B cell (primary cell): ENCODE data around the gene KPNA2. TPM values are rescaled to one million over a fixed set of nuclear protein-coding genes. Genes with fewer than 3 reads are reported as not detected.
"Not testable (repeated sequence)": the region's sequence is repeated elsewhere in the genome, so short reads cannot be mapped to it uniquely, and the experiment has no call there.

Experiments used
- ATAC-seq: fragments of 200-7000 bp; cut with Tn5 transposase; one replicate; pipeline ENCODE4 v1.10.0; 2021; ENCODE audit warnings: low read depth, mild to moderate bottlenecking, moderate number of reproducible peaks, moderate library complexity
- CTCF ChIA-PET: fragments of 350-600 bp; sonication (Branson Sonifier 250); formaldehyde crosslinking; loops from one replicate; lab custom pipeline; 2021; ENCODE audit warnings: antibody characterized with exemption, inconsistent platforms; lab: Charles Lee
- POLR2A ChIA-PET: fragments of 350-600 bp; sonication (Branson Sonifier 250); formaldehyde crosslinking; loops from one replicate; lab custom pipeline; 2021; ENCODE audit warnings: antibody characterized with exemption; lab: Charles Lee
- DNase-seq: peaks from one replicate; pipeline ENCODE4 v3.0.0; 2013
- H2AFZ ChIP-seq: 2 replicates; pipeline ENCODE4 v1.6.1; 2012; ENCODE audit warnings: mild to moderate bottlenecking, low read depth, low read length; ENCODE audit not compliant: insufficient read depth, poor library complexity, severe bottlenecking
- H3K27ac ChIP-seq, 2 donors: 1 replicate in 1 of 2; 2 replicates in 1 of 2; pipeline ENCODE4 v1.5.1; 2012 to 2013; ENCODE audit warnings: low read length in 2 of 2, mild to moderate bottlenecking in 2 of 2, moderate library complexity in 1 of 2
- H3K27me3 ChIP-seq, 4 experiments: fragments of 200-600 bp in 1 of 4; sonication (generic) in 1 of 4; replicated peaks in 1 of 4; 1 replicate in 2 of 4; 2 replicates in 2 of 4; pipeline versions ENCODE4 v1.6.1 to v1.7.0; 2013 to 2016; ENCODE audit warnings: low read length in 3 of 4, mild to moderate bottlenecking in 2 of 4, mixed read lengths in 1 of 4, moderate library complexity in 1 of 4; ENCODE audit not compliant: insufficient read depth in 4 of 4, control insufficient read depth in 3 of 4; ENCODE audit errors: control extremely low read depth in 1 of 4
- H3K36me3 ChIP-seq, 2 experiments: replicated peaks in 1 of 2; 1 replicate in 1 of 2; 2 replicates in 1 of 2; pipeline versions ENCODE4 v1.6.1 to v1.7.1; 2013; ENCODE audit warnings: low read length in 1 of 2; ENCODE audit not compliant: insufficient read depth in 2 of 2, control insufficient read depth in 1 of 2; ENCODE audit errors: control extremely low read depth in 1 of 2, extremely low read depth in 1 of 2
- H3K4me1 ChIP-seq, 2 donors: fragments of 200-600 bp in 1 of 2; sonication (generic) in 1 of 2; 1 replicate in 1 of 2; 2 replicates in 1 of 2; pipeline versions ENCODE4 v1.5.1 to v1.6.1; 2013 to 2017; ENCODE audit warnings: low read length in 2 of 2; ENCODE audit not compliant: control insufficient read depth in 2 of 2, insufficient read depth in 2 of 2
- H3K4me2 ChIP-seq: replicated peaks from 2 replicates; pipeline ENCODE3; 2012; ENCODE audit warnings: mild to moderate bottlenecking, low read depth, low read length; ENCODE audit not compliant: poor library complexity, severe bottlenecking
- H3K4me3 ChIP-seq, 5 experiments: fragments of 200-600 bp in 1 of 5; sonication (generic) in 1 of 5; 1 replicate in 3 of 5; 2 replicates in 2 of 5; pipeline versions ENCODE4 v1.5.1 to v1.7.0; 2011 to 2016; ENCODE audit warnings: low read length in 4 of 5, mild to moderate bottlenecking in 4 of 5, low read depth in 2 of 5, control low read depth in 1 of 5, moderate library complexity in 1 of 5; ENCODE audit not compliant: insufficient read depth in 1 of 5; ENCODE audit errors: control extremely low read depth in 1 of 5, extremely low read depth in 1 of 5
- H3K79me2 ChIP-seq: fragments of 200-600 bp; sonication (generic); one replicate; pipeline ENCODE4 v1.6.0; 2016; ENCODE audit warnings: low read length; ENCODE audit not compliant: control insufficient read depth, insufficient read depth
- H3K9ac ChIP-seq: fragments of 200-600 bp; sonication (generic); 2 replicates; pipeline ENCODE4 v1.6.1; 2017; ENCODE audit warnings: mild to moderate bottlenecking, low read length, moderate library complexity
- H3K9me3 ChIP-seq, 3 donors: one replicate each; pipeline versions ENCODE4 v1.6.1 to v1.7.1; 2013; ENCODE audit warnings: low read length in 2 of 3; ENCODE audit not compliant: control insufficient read depth in 2 of 3, insufficient read depth in 1 of 3; ENCODE audit errors: control extremely low read depth in 1 of 3
- H4K20me1 ChIP-seq: 2 replicates; pipeline ENCODE4 v1.6.0; 2012; ENCODE audit warnings: mild to moderate bottlenecking, low read length; ENCODE audit not compliant: insufficient read depth, control insufficient read depth, poor library complexity, severe bottlenecking
- H3K27ac Mint-ChIP-seq: one replicate; pipeline ENCODE4 v1.8.0; 2021; ENCODE audit warnings: mixed read lengths
- H3K27me3 Mint-ChIP-seq: one replicate; pipeline ENCODE4 v1.8.0; 2021; ENCODE audit warnings: mixed read lengths
- H3K4me1 Mint-ChIP-seq: one replicate; pipeline ENCODE4 v1.8.0; 2021; ENCODE audit warnings: mixed read lengths
- H3K4me3 Mint-ChIP-seq: one replicate; pipeline ENCODE4 v1.8.0; 2021; ENCODE audit warnings: mixed read lengths
- H3K9me3 Mint-ChIP-seq: one replicate; pipeline ENCODE4 v1.8.0; 2022; ENCODE audit warnings: mixed read lengths; ENCODE audit not compliant: insufficient read depth
- EZH2 ChIP-seq: IDR thresholded peaks from 2 replicates; pipeline ENCODE4 v1.6.1; 2012; ENCODE audit warnings: borderline replicate concordance, low read depth, mild to moderate bottlenecking, moderate library complexity, low read length; ENCODE audit not compliant: insufficient read depth, poor library complexity, severe bottlenecking
- WGBS: methylation state at CpG from one replicate; pipeline ENCODE4 v1.1.5; 2013; ENCODE audit warnings: missing lambda C conversion rate; ENCODE audit not compliant: insufficient coverage; 5-methylcytosine and 5-hydroxymethylcytosine counted together
- intact Hi-C: fragments of 100-400 bp; cut with micrococcal nuclease; formaldehyde crosslinking; loops from one replicate; pipeline ENCODE4 v1.10.0; 2022
- polyA plus RNA-seq: library from polyadenylated mRNA; depleted of rRNA; stranded (reverse); fragments of >200 nt; gene quantifications from 2 replicates; pipeline ENCODE4 v1.2.3, GENCODE V29; 2012
- total RNA-seq, 2 donors: library from RNA; stranded (reverse); fragments of 120-200 nt in 1 of 2; gene quantifications; 1 replicate in 1 of 2; 2 replicates in 1 of 2; pipeline versions ENCODE4 v1.2.3 to v1.2.4, GENCODE V29; 2013 to 2022
- TF ChIP-seq, protein P1 (sequence below): fragments of 200-600 bp; IDR thresholded peaks from one replicate; pipeline ENCODE4 v1.8.0; 2022; ENCODE audit warnings: antibody characterized with exemption, mild to moderate bottlenecking

Gene KPNA2
- total and polyA plus RNA-seq, 2 donors (not counting 1 experiment from before 2014, with no cell fraction given) = 20.0 to 25.2 TPM

DNA sequence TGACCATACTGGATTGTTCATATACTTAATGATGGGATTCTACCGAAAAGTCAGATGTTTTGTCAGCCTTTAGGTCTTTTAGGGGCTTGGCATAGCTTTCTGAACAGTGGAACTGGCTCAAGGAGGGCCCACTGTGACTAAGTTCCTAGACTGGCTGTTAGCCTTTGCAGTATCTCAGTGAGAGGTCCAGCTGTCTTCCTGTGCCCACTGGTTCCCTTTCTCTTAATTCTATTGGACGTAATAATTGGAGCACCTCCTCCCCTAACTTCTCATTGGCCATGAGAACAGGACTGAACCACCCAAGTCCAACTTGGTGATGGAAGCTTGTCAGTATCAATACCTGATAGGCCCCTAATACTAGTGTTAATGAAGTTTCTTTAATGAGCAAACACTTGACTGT lies 13.5 kb downstream of the KPNA2 start:
- DNase-seq = no peak
- no peaks in the 10 kb centered on the region for H3K4me1 Mint-ChIP-seq
- CTCF ChIA-PET = interaction anchor here (0.6 to 0.7 kb wide), 3 partner anchors 55 to 247 kb away, joined by 3 to 4 read pairs (median 3); no protein-coding TSS in a partner anchor

DNA sequence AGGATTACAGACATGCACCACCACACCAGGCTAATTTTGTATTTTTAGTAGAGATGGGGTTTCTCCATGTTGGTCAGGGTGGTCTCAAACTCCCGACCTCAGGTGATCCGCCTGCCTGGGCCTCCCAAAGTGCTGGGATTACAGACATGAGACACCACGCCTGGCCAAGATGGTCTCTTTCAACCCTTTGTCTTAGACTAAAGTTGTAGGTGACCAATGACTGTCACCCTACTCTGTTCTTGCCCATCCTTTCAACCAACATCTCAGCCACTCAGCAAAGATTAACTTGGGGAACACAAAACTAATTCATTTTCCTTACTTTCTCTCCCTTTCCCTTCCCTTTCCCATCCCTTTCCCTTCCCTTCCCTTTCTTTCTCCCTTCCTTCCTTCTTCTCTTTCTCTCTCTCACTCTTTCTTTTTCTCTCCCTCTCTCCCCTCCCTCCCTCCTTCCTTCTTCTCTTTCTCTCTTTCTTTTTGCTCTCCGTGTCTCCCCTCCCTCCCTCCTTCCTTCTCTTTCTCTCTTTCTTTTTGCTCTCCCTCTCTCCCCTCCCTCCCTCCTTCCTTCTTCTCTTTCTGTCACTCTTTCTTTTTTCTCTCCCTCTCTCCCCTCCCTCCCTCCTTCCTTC lies 14.4 kb downstream of the KPNA2 start:
- H3K4me1 Mint-ChIP-seq, intact Hi-C loops, H3K27ac ChIP-seq, H3K27me3 Mint-ChIP-seq, H3K4me1 ChIP-seq, ATAC-seq, H3K9me3 Mint-ChIP-seq, H3K79me2 ChIP-seq, DNase-seq, H2AFZ ChIP-seq, H3K9ac ChIP-seq, H3K4me3 ChIP-seq, H3K27me3 ChIP-seq, CTCF ChIA-PET, H3K4me2 ChIP-seq, H4K20me1 ChIP-seq, H3K9me3 ChIP-seq, H3K27ac Mint-ChIP-seq, H3K4me3 Mint-ChIP-seq: not testable (repeated sequence)
- 93% methylated on average over 4 of the region's 4 CpGs for WGBS
- H3K36me3 ChIP-seq = peaks cover 0 to 11% of the 10 kb centered on the region in 2 experiments
- TF ChIP-seq, protein P1, sequence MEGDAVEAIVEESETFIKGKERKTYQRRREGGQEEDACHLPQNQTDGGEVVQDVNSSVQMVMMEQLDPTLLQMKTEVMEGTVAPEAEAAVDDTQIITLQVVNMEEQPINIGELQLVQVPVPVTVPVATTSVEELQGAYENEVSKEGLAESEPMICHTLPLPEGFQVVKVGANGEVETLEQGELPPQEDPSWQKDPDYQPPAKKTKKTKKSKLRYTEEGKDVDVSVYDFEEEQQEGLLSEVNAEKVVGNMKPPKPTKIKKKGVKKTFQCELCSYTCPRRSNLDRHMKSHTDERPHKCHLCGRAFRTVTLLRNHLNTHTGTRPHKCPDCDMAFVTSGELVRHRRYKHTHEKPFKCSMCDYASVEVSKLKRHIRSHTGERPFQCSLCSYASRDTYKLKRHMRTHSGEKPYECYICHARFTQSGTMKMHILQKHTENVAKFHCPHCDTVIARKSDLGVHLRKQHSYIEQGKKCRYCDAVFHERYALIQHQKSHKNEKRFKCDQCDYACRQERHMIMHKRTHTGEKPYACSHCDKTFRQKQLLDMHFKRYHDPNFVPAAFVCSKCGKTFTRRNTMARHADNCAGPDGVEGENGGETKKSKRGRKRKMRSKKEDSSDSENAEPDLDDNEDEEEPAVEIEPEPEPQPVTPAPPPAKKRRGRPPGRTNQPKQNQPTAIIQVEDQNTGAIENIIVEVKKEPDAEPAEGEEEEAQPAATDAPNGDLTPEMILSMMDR = peak; percentile 17
- POLR2A ChIA-PET = interaction anchor here (0.7 kb wide), 1 partner anchor 127 kb away, joined by 3 read pairs; no protein-coding TSS in a partner anchor

More for the DNA sequence above, 13.5 kb downstream of the KPNA2 start:
- Histone ChIP-seq H3K27me3 (no peaks in the 10 kb centered on the region), H3K9ac (no peak overlapping the region), H3K79me2 (no peaks in the 10 kb centered on the region), H4K20me1 (no peaks in the 10 kb centered on the region), H3K9me3 (no peaks in the 10 kb centered on the region), H3K4me2 (no peak overlapping the region), H3K36me3 (peaks cover 0 to 20% of the 10 kb centered on the region in 2 experiments), H3K27ac (no peak overlapping the region), H3K4me1 (no peaks in the 10 kb centered on the region), H3K4me3 (no peak overlapping the region), H2AFZ (no peak overlapping the region)
- Mint-ChIP-seq H3K4me3 (no peak overlapping the region), H3K27me3 (no peaks in the 10 kb centered on the region), H3K27ac (no peak overlapping the region), H3K9me3 (no peaks in the 10 kb centered on the region)
- POLR2A ChIA-PET = no interaction called here
- ATAC-seq = no peak
- WGBS = no CpG with 5 or more reads among the region's 2 CpGs
- intact Hi-C loops = no loop called here
- no peak for TF ChIP-seq EZH2
- TF ChIP-seq, protein P1 = no peak
